GM21717 (cell line): ENCODE data around the gene RIN1.

Experiments
- ATAC-seq: cut with Tn5 transposase; IDR thresholded peaks from one replicate; pipeline ENCODE4 v1.9.1; 2021; ENCODE audit warnings: mild to moderate bottlenecking, moderate library complexity; ENCODE audit not compliant: unreplicated experiment

Gene RIN1

DNA sequence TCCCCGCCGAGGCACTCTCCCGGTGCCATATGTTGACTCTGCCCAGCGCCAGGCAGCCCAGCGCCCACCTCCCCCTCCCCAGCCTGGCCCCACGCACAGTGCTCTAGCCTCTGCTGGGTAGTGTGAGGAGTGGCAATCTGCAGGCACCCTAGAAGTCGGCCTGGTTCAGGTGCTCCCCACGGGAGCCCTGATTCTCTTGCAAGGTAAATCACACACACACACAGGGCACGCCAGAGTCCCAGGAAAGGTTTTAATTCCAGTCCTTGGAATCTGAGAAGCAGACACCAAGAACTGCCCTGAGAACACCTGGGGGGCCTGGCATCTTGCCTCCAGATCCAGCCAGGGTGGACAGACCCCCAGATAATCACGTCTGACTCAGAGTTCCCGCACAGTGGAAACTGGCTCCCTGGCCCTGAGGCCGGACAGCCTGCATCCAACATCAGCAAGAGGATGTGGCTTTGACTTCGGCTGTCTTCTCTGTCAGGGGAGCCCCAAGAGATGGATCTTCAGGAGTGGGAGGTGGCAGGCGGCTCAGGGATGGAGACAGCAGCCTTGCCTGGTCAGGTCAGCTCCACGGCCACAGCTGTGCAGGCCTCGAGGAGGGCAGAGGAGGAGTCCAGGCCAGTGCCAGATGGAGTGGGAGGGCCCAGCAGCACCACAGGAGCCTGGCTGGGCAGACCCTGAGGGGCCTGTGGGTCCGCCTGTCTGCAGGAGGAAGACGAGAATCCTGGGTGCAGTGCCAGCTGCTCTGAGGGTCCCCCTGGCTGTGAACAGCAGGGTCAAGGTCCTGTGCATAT, 1.1 kb upstream of the RIN1 start:
- no peak for ATAC-seq

DNA sequence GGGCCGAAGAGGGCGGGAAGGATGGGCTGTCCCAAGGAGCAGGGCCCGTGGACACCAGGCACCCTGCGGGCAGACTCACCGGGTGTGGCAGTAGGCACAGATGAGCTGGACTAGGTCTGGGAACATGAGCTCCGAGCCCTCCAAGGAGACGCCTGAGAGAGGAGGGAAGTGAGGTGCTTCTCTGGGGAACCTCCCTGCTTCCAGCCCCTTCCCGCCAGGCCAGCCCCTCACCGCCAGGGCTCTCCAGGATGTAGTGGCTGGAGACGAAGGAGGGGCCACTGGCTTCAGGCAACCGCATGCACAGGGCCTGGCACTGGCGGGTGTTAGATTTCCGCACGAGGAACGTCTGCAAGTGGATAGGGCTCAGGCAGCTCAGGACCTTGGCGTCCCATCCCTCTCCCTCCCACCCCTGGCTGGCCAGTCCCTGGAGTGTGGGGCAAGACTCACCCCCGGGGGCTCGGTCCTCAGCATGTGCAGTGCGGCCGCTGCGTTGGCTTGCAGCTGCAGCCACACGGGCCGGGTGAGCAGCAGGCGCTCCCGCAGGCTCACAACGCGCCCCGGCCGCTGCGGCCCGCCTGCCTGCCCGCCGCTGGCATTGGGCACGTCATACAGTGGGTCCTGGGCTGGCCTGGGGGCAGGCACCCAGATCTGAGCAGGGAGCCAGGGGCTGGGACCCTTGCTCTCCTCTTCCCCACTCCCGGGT, 552 bp downstream of the RIN1 start:
- no peak for ATAC-seq

DNA sequence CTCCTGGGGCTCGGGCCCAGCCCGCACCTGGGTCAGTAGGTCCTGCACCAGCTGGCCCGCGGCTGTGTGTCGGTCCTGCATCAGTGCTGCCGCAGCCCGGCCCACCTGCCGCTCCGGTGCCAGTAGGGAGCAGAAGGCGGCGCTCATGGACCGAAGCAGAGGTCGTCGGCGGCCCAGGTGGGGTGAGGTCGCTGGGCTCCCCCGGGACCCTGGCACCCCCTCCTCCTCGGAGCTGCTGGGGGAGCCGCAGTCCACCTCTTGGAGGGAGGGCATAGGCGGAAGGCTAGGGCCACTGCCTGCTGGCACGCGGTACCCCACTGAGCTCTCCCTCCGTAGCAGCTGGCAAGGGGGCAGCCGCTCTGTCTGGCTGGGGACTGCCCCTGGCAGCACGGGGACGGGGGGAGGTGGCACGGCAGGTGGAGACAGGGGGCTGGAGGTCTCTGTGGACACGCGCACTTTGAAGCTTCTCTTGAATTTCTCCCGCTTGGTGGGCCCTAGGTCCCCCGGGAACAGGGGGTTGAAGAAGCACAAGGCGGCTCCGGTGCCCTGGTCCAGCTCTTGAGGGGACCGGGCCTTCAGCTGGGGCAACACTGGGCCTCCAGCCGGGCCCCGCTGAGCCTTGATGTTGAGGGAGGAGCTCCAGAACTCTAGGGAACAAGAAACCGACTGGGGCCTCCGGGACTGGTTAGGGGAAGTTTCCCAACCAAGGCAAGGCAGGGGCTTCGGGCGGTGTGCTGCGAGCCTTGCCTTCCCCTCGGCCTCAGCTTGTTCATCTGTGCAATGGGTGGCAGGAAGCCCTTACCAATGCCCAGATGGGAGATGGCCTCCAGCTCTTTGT, 1.4 kb downstream of the RIN1 start:
- ATAC-seq, result no peak

DNA sequence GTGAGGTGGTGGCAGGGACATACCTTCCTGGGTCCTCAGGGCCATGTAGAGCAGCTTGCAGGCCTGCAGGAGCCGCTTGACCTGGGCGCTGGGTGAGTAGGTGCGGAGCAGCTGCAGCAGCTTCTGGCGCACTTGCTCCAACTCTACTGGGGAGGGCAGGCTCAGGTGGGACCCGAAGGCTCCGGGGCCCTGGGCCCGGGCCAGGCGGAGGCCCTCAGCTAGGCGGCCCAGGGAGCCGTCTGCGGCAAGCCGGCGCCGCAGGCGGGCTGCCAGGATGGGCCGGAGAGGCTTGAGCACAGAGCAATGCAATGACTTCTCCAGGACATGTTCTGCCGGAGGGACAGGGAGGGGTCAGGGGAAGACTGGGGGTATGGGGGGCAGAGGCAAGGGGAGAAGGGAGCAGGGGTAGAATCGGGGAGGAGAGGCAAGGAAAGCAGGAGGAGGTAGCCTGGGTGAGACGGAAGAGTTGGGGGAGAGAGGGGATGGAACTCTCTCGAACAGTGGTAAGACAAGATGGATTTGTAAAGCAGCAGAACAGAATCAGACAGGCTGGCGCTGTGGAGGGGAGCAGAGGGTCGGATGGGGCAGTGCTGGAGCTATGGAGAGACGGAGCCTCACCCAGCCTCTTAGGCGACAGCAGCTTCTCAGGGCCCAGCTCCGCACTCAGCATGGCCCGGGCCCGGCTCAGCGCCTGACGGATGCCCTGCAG, 2.2 kb downstream of the RIN1 start:
- no peak for ATAC-seq

DNA sequence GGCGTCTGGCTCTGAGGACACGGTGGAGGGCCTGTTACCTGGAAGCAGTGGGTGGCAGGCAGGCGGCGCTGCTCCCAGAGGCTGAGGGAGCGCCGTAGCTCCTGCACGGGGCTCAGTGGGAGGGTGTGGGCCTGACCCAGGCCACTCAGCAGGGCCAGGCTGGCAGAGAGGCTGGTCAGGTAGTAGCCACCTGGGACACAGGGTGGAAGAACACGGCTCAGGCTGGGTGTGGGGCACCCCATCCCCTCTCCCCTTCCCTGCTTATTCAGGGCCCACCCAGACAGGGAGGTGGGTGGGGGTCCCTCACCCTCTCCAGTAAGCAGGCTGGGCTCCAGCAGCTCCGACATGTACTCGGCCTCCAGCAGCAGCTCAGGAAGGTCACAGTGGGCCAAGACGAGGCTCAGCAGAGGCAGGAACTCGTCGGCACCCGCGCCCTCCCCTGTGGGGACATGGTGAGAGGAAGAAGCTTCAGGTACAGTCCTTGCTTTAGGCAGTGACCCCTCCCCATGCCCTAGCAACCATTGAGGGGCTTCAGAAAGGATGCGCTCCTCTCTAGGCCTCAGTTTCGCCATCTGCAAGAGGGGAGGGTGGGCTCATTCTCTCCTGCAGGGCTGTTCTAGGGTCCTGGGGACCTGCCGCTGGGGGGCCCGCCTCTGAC, 2.9 kb downstream of the RIN1 start:
- no peak for ATAC-seq

DNA sequence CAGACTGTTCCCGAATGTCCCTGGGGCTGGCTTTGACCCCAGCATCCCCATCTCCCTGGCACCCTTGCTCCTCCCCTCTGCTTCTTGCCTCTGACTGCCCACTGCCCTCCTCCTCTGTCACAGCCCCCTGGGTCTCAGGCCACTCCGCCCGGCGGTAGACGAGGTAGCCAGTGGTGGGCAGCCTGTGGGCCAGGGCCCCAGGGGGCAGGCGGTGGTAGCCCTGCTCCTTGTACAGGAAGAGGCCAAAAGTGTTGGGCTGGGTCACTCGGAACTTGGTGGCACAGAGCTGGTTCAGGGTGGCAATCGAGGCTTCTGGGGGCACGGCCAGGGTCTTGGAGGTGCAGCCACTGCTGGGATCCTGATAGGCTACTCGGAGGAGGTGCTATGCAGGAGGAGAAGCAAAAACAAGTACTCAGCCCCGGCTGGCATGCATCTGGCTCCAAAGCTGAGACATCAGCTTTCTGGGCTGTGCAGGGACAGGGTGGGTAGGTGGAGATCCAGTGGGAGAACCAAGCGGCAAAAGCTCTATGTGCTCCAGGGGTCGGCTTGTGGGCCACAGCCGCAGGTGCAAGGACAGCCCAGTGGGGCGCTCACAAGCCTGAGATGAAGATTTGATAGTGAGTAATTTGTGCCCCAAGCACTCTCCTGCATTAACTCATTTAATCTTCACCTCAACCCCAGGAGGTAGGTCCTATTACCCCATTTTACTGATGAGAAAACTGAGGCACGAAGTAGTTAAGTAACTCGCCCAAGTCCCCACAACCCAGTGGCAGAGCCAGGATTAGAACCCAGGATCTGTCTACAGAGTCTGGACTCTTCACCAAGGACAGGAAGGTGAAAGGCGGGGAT, 3.6 kb downstream of the RIN1 start:
- ATAC-seq, result no peak

DNA sequence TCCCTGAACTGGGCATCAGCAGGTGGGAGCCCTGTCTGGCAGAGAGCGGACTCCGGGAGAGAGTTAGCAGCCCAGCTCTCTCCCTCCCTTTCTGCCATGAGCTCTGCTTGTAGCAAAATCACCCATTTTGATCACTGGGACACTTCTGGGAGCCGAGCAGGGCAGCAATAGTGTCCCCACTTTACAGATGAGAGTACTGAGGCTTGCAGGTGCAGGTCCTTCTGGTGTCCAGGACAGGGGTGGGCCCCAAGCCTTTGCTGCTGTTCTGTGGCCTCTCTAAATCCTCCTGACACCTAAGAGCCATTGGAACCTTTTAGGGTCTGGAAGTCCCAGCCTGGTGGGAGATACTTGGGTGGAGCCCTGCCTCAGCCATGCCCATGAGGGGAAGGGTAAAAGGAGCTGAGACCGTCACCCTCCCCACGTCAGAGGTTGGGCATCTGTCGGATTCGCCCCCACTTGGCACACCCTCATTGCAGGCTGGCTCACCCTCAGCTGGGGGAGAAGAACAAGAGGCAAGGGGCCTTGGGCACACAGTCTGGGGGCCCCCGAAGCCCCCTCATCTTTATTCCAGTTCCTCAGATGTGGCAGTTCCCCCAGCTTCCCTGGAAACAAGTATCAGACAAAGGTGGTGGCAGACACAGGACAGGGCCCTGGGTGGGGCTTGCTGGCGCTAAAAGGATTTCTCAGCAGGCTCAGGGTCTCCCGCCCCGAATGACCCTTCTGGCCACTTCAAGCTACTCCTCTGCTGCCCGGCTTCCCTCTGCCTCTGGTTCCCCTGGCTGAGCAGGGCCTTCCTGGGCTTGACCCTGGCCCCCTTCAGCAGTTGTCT, 4.5 kb downstream of the RIN1 start:
- ATAC-seq, result no peak

DNA sequence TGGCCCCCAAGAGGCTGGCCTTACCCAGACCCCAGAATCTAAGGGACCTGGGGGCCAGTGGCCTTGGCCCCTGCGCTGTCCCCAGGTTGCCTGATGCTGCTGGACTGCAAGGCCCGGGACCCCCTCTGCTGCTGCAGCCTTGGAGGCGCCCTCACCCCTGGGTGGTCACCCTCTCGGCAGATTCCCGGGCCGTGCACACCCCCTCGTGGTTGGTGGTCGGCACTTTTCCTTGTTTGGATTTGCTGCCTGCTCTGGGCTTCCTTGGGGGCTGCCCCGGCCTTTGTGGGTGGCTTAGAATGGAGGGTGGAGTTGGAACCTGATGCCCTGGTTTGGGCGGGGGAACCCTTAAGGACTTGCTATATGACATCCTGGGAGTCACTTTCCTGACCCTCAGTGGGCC, 5.3 kb downstream of the RIN1 start:
- no peak for ATAC-seq

DNA sequence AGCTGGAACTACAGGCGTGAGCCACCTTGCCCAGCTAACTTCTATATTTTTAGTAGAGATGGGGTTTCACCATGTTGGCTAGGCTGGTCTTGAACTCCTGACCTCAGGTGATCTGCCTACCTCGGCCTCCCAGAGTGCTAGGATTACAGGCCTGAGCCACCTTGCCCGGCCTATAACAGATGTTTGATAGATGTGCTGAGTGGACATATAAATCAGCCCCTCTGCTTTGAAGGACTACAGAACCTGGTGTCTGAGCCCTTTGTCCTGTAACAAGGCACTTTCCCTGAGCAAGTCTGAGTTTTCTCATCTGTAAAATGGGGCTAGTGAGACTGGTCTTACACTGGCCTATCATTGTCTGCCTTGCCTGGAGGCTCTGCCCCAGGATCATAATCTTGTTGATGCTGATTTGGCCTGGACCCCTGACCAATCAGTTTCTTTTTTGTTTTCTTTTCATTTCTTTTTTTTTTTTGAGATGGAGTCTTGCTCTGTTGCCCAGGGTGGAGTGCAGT, 7.0 kb downstream of the RIN1 start:
- no peak for ATAC-seq

DNA sequence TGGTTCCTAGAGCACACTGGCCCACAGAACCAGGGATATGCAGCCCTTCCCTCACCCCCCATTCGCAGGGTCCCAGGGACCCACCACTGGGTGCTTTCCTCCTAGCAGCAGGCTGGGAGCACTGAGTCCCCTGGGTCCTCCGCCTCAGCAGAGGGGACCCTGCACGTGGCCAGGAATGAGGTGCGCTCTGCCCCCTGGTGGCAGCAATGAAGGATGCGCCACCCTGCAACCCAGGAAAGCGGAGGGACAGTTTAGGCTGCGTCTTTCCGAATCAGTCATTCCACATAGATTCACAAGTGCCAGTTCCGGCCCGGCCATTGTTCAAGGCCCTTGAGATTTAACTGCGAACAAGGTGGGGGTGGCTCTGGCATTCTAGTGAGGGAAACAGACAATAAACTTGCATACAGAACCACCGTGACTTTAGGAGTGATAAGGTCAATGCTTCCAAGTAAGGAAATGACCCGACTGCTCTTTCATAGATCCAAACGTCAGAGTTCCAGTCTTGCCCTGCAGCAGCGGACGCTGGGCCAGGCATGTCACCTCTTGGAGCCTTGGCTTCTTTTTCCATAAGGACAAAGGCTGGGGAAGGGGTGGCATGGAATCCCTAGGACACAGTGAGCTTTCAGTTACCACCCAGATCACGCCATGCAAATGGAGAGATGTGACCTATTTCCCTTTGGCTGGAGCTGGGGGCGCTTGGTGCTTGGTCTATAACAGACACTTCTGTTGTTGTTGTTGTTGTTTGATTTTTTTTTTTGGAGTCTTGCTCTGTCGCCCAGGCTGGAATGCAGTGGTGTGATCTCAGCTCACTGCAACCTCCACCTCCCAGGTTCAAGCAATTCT, 7.7 kb downstream of the RIN1 start:
- ATAC-seq, result no peak

DNA sequence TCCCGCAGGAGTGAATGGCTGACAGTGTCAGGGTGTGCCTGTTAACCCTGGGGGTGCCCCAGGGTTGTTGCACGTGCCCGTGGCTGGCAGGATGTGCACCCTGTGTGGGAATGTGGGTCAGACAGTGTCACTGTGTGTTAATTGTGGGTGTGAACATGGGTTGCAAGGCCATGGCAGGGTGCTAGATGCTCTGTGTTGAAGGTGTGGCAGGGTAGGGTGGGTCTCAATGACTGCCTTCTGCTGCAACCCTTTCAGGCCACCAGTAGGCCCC, 8.3 kb downstream of the RIN1 start:
- no peak for ATAC-seq

DNA sequence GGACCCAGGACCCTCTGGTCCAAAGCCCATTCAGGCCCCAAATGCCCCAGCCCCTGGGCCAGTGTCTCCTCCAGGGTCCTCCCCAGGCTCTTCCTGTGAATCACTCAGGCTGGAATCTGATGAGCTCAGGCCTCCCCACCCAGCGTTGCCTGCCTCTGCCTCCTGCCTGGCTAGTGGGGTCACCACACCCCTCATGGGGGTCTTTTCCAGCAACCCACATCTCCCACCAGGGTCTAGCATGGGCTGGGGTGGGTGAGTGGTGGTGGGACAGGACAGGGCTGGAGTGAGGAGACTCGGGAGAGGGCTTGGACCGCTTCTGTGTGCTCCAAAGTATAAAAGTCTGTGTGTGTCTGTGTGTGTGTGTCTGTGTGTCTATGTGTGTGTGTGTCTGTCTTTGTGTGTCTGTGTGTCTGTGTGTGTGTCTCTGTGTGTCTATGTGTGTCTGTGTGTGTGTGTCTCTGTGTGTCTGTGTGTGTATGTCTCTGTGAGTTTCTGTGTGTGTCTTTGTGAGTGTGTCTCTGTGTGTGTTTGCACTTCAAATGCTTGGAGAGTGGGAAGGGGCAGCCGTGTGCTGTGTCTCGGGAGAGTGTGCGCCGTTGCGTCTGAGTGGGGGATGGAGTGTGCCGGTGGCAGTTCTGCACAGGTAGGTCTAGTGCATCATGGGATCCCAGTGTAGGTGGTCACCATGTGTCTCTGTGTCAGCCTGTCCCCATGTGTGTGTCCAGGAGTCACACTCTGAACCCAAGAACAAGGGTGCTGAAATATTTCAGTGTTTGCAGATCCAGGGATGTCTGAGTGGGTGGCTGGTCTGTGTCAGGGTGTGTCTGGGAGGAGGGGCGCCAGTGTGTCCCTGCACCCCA, 8.8 kb downstream of the RIN1 start:
- ATAC-seq, result no peak

DNA sequence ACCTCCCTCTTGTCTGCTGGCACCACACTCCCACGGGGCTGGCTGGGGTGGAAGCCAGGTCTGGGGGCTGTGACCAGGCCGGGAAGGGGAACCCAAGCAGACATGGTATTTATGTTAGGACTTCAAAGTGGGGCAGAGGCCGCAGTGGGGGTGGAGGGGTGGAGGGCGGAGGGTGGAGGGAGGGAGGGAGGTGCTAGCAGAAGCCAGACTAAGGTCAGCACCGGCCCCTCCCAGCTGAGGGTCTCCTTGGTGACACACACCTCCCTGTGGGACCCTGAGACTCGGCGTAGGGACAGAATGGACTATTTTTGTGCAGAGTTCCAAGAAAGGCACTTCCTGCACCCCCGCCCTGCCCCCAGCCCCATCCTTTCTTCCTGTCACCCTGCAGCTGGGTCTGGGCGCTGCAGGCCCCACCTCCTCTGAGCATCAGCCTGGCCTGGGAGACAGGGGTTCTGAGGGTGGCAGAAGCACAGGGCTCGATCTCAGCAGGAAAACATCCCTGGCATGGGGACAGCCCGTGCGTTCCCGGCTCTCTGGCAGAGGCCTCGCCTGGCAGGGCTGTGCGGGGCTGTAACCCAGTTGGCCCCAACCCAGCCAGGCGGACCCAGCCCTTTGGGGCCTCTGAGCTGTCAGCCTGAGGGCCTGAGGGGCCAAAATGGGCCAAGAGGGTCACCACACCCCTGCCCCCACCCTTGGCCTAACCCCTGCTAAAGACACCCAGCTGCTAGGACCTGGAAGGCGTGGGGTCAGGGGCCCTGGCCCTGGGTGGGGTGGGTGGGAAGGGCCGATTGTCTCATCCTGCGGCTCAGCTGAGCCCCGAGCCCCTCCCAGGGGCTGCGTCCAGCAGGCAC, 9.7 kb downstream of the RIN1 start:
- no peak for ATAC-seq

DNA sequence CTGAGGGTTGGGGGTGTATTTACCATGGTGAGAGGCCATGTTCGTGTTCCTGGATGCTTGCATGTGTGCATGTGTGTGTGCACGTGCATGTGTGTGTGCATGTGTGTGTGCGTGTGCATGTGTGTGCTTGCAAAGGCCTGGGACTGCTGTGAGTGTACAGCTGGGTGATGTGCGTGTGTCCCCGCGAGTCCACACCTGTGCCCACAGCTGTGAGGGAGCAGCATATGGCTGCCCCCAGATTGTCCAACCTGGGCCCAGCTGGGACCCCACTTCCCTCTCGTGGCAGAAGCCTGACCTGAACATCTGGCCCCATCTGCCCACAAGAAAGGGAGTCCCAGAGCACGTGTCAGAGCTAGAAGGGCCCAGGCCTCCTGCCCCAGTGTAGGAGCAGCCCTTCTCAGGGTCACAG, 11.0 kb downstream of the RIN1 start:
- ATAC-seq, result no peak

DNA sequence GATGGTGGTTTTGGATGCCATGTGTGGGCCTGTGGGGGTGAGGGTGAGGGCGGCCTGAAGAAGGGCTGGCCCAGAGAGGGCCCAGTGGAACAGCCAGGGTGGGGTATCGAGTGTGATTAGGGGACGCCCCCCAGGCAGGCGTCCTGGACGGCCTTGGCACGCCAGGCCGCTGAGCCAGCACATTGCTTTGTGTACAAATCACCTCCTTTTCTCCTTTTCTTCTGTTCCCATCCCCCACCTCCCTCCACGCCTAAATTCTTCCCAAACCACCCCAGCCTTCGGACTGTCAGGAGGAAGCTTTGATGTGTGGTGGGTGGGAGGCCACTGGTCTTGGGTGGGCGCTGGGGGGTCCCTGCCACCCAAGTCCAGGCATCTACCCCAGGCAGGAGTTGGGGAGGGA, 11.6 kb downstream of the RIN1 start:
- ATAC-seq, result no peak

DNA sequence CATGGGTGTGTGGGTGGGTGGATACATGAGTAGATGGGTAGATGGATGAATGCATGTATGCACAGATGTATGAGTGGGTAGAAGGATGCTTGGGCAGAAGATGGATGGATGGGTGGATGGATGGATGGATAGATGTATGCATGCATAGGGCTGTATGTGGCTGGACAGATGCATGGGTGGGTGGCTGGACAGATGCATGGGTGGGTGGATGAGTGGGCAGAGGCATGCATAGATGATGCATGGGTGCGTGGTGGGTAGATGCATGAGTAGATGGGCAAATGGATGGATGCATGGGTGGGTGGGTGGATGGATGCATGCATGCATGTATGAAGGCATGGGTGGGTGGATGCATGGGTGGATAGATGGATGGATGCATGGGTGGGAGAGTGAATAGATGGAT, 12.6 kb downstream of the RIN1 start:
- no peak for ATAC-seq
